HCT116 (cell line): Measurements from ENCODE around the gene SLC39A1. TPM values are rescaled to one million over a fixed set of nuclear protein-coding genes. Genes with fewer than 3 reads are reported as not detected.

Source experiments
- ATAC-seq: fragments of 200-7000 bp; cut with Tn5 transposase; 2 replicates; pipeline ENCODE4 v1.9.1; 2020; ENCODE audit warnings: mild to moderate bottlenecking, moderate library complexity
- BruUV-seq: library from RNA; stranded (reverse); fragments of 400-500 nt; replicated peaks from 2 replicates; lab custom pipeline; 2021; lab: Mats Ljungman, UMichigan
- CTCF ChIA-PET: fragments of 300-600 bp; sonication (Branson Sonifier 250); formaldehyde crosslinking; loops from one replicate; lab custom pipeline; 2021; ENCODE audit warnings: antibody characterized with exemption; lab: Charles Lee
- POLR2A ChIA-PET: fragments of 300-600, 350-600 bp; sonication (Branson Sonifier 250); formaldehyde crosslinking; loops from one replicate; lab custom pipeline; 2021; ENCODE audit warnings: antibody characterized with exemption; lab: Charles Lee
- RAD21 ChIA-PET, 2 experiments: fragments of 300-600 bp; sonication (Branson Sonifier 250); formaldehyde crosslinking; loops; one replicate each; lab custom pipeline; 2023; ENCODE audit warnings: low total read pairs in 2 of 2; ENCODE audit not compliant: uncharacterized antibody in 2 of 2, unreplicated experiment in 2 of 2, low non-redundant PET in 1 of 2; lab: Charles Lee
- DNase-seq: peaks from one replicate; pipeline ENCODE4 v3.0.0-alpha.2; 2010; ENCODE audit warnings: low read depth, low spot score
- H2AFZ ChIP-seq: fragments of 200-600 bp; shearing (Covaris generic), sonication (generic); 2 replicates; pipeline ENCODE4 v1.6.1; 2017; ENCODE audit warnings: low read depth, mixed run types, mixed read lengths, antibody characterized with exemption, low read length; ENCODE audit not compliant: poor library complexity, severe bottlenecking
- H3K27ac ChIP-seq: 2 replicates; pipeline ENCODE4 v1.5.1; 2012; ENCODE audit warnings: low read depth, low read length
- H3K27me3 ChIP-seq: fragments of 200-600 bp; sonication (generic); 2 replicates; pipeline ENCODE4 v1.6.1; 2016; ENCODE audit warnings: mixed run types, low read length, mixed read lengths; ENCODE audit not compliant: insufficient read depth
- H3K36me3 ChIP-seq, 2 experiments: fragments of 200-500 bp in 1 of 2; fragments of 200-600 bp in 1 of 2; sonication (Bioruptor generic) in 1 of 2; sonication (generic) in 1 of 2; 2 replicates each; pipeline versions ENCODE4 v1.5.1 to v1.6.1; 2014 to 2016; ENCODE audit warnings: low read length in 2 of 2, inconsistent platforms in 1 of 2, mixed read lengths in 1 of 2, mixed run types in 1 of 2; ENCODE audit not compliant: insufficient read depth in 2 of 2, control insufficient read depth in 1 of 2
- H3K4me1 ChIP-seq, 2 experiments: fragments of 200-600 bp in 1 of 2; sonication (generic) in 1 of 2; 2 replicates each; pipeline versions ENCODE4 v1.5.1 to v1.6.1; 2012 to 2017; ENCODE audit warnings: low read length in 2 of 2, inconsistent platforms in 1 of 2, mild to moderate bottlenecking in 1 of 2, mixed read lengths in 1 of 2, mixed run types in 1 of 2, moderate library complexity in 1 of 2; ENCODE audit not compliant: insufficient read depth in 2 of 2, control insufficient read depth in 1 of 2
- H3K4me2 ChIP-seq: fragments of 200-600 bp; sonication (generic); 2 replicates; pipeline ENCODE4 v1.6.1; 2017; ENCODE audit warnings: mixed run types, low read length, mixed read lengths
- H3K4me3 ChIP-seq, 2 experiments: fragments of 200-600 bp in 1 of 2; sonication (generic) in 1 of 2; replicated peaks in 1 of 2; 2 replicates each; pipeline ENCODE4 v1.5.1; 2011 to 2016; ENCODE audit warnings: low read length in 2 of 2, control low read depth in 1 of 2, low read depth in 1 of 2, mild to moderate bottlenecking in 1 of 2, mixed read lengths in 1 of 2, mixed run types in 1 of 2
- H3K79me2 ChIP-seq: fragments of 200-600 bp; sonication (generic); 2 replicates; pipeline ENCODE4 v1.6.1; 2017; ENCODE audit warnings: mild to moderate bottlenecking, mixed run types, low read length, moderate library complexity, mixed read lengths; ENCODE audit not compliant: insufficient read depth
- H3K9ac ChIP-seq: fragments of 200-600 bp; sonication (generic); 2 replicates; pipeline ENCODE4 v1.6.1; 2016; ENCODE audit warnings: low read length, mixed read lengths
- H3K9me2 ChIP-seq: fragments of 200-600 bp; sonication (generic), shearing (Covaris generic); 2 replicates; pipeline ENCODE4 v1.6.1; 2017; ENCODE audit warnings: mixed run types, mild to moderate bottlenecking, moderate library complexity; ENCODE audit not compliant: insufficient read depth
- H3K9me3 ChIP-seq, 2 experiments: fragments of 200-500 bp in 1 of 2; fragments of 200-600 bp in 1 of 2; sonication (Bioruptor generic) in 1 of 2; sonication (generic) in 1 of 2; 2 replicates each; pipeline ENCODE4 v1.6.1; 2014 to 2017; ENCODE audit warnings: low read length in 2 of 2, mixed read lengths in 2 of 2, inconsistent platforms in 1 of 2, low read depth in 1 of 2, mild to moderate bottlenecking in 1 of 2, mixed run types in 1 of 2, moderate library complexity in 1 of 2; ENCODE audit not compliant: control insufficient read depth in 1 of 2, insufficient read depth in 1 of 2
- H4K20me1 ChIP-seq: fragments of 200-600 bp; sonication (generic), shearing (Covaris generic); 2 replicates; pipeline ENCODE4 v1.6.1; 2017; ENCODE audit warnings: mixed run types, mild to moderate bottlenecking, moderate library complexity; ENCODE audit not compliant: insufficient read depth
- CEBPB ChIP-seq: IDR thresholded peaks from 2 replicates; pipeline ENCODE4 v1.6.1; 2012; ENCODE audit warnings: low read depth
- ELF1 ChIP-seq: IDR thresholded peaks from 2 replicates; pipeline ENCODE4 v1.6.1; 2012; ENCODE audit warnings: low read depth, borderline replicate concordance
- JUND ChIP-seq: IDR thresholded peaks from 2 replicates; pipeline ENCODE4 v1.6.1; 2012
- POLR2A ChIP-seq: IDR thresholded peaks from 2 replicates; pipeline ENCODE4 v1.7.0; 2011; ENCODE audit warnings: borderline replicate concordance; ENCODE audit not compliant: insufficient read depth, insufficient read length; ENCODE audit errors: extremely low read depth
- RAD21 ChIP-seq: IDR thresholded peaks from 2 replicates; pipeline ENCODE4 v1.6.1; 2012; ENCODE audit warnings: low read depth, mild to moderate bottlenecking
- SIN3A ChIP-seq: IDR thresholded peaks from 2 replicates; pipeline ENCODE4 v1.6.1; 2012; ENCODE audit warnings: low read depth
- SRF ChIP-seq: IDR thresholded peaks from 2 replicates; pipeline ENCODE4 v1.6.1; 2012; ENCODE audit warnings: low read depth
- TCF7L2 ChIP-seq: IDR thresholded peaks from 2 replicates; pipeline ENCODE4 v1.7.0; 2011; ENCODE audit warnings: borderline replicate concordance, inconsistent platforms; ENCODE audit not compliant: insufficient read depth, insufficient read length; ENCODE audit errors: extremely low read depth
- ZFX ChIP-seq: fragments of 450-650 bp; IDR thresholded peaks from 2 replicates; pipeline ENCODE4 v1.6.1; 2017
- intact Hi-C: fragments of 100-400 bp; cut with micrococcal nuclease; formaldehyde crosslinking; loops from 2 replicates; pipeline ENCODE4 v1.10.0; 2022
- total RNA-seq: library from RNA; stranded (reverse); gene quantifications from one replicate; pipeline ENCODE4 v1.2.1, GENCODE V29; 2021; ENCODE audit not compliant: unreplicated experiment
- TF ChIP-seq, protein P1 (sequence below), 3 experiments: fragments of 200-600 bp in 1 of 3; sonication (generic) in 1 of 3; IDR thresholded peaks in 2 of 3; conservative IDR thresholded peaks in 1 of 3; 2 replicates each; pipeline ENCODE4 v1.5.1; 2012 to 2017; ENCODE audit warnings: low read depth in 2 of 3, low read length in 2 of 3, antibody characterized with exemption in 1 of 3, borderline replicate concordance in 1 of 3, control low read depth in 1 of 3, mild to moderate bottlenecking in 1 of 3, mixed read lengths in 1 of 3, mixed run types in 1 of 3, moderate library complexity in 1 of 3; ENCODE audit not compliant: insufficient read depth in 1 of 3
- TF ChIP-seq, protein P2 (sequence below): IDR thresholded peaks from 2 replicates; pipeline ENCODE4 v1.6.1; 2012

SLC39A1 gene
- total RNA-seq, 1 experiment from 2014 or later, result 51.5 TPM

DNA sequence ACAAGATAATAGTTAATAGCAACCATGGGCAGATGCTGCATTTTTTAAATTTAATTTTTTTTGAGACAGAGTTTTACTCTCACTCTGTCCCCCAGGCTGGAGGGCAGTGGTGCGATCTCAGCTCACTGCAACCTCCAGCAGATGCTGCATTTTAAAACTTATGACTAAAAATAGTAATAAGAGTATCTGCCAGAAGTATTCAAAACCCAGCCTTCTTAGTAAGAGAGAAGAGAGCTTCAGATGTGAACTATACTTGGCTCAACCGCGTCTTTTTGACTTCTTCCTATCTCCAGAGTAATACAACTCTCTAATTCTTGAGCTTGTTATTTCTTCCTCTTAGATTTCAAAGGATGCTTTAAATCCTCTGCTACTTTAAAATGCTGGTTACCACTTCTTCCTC is 31.9 kb upstream of the SLC39A1 start:
- Histone ChIP-seq H2AFZ (no peak overlapping the region), H3K79me2 (peaks cover 24% of the 10 kb centered on the region), H3K9me3 (no peaks in the 10 kb centered on the region), H3K9me2 (no peaks in the 10 kb centered on the region), H3K36me3 (peaks cover 15 to 31% of the 10 kb centered on the region in 2 experiments), H3K27ac (no peak overlapping the region)
- no TSS peak for BruUV-seq
- POLR2A ChIA-PET, result interaction anchor here (1.0 kb wide), 1 partner anchor 29 kb away, joined by 3 read pairs; no protein-coding TSS in a partner anchor
- RAD21 ChIA-PET, result no interaction called here
- ATAC-seq, result no peak
- no peak for TF ChIP-seq TCF7L2
- no peak for TF ChIP-seq CEBPB
- TF ChIP-seq, protein P1, sequence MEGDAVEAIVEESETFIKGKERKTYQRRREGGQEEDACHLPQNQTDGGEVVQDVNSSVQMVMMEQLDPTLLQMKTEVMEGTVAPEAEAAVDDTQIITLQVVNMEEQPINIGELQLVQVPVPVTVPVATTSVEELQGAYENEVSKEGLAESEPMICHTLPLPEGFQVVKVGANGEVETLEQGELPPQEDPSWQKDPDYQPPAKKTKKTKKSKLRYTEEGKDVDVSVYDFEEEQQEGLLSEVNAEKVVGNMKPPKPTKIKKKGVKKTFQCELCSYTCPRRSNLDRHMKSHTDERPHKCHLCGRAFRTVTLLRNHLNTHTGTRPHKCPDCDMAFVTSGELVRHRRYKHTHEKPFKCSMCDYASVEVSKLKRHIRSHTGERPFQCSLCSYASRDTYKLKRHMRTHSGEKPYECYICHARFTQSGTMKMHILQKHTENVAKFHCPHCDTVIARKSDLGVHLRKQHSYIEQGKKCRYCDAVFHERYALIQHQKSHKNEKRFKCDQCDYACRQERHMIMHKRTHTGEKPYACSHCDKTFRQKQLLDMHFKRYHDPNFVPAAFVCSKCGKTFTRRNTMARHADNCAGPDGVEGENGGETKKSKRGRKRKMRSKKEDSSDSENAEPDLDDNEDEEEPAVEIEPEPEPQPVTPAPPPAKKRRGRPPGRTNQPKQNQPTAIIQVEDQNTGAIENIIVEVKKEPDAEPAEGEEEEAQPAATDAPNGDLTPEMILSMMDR (IDR thresholded peaks at IDR 0.05 in 2 of 3, conservative IDR thresholded peaks at IDR 0.05 in 1 of 3; ENCODE audit: borderline replicate concordance in 1 of 3, insufficient read depth in 1 of 3, low read depth in 2 of 3, low read length in 2 of 3), result no peak
- no peak for TF ChIP-seq ZFX
- TF ChIP-seq ELF1, result no peak
- TF ChIP-seq, protein P2, sequence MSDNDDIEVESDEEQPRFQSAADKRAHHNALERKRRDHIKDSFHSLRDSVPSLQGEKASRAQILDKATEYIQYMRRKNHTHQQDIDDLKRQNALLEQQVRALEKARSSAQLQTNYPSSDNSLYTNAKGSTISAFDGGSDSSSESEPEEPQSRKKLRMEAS, result no peak
- TF ChIP-seq POLR2A, result no peak
- no peak for TF ChIP-seq SIN3A
- TF ChIP-seq RAD21, result no peak
- no peak for TF ChIP-seq SRF
- TF ChIP-seq JUND, result no peak
- TF ChIP-seq, all 23 proteins: peak for 0
- Histone ChIP-seq H3K4me1 (peaks cover 0 to 14% of the 10 kb centered on the region in 2 experiments; a peak in 3 of 4 replicates), H3K9ac (no peak overlapping the region), H3K4me2 (no peak overlapping the region), H3K4me3 (no peak overlapping the region), H3K27me3 (no peaks in the 10 kb centered on the region), H4K20me1 (peaks cover 11% of the 10 kb centered on the region; the same call in 1 of the 2 replicates)
- no peak for DNase-seq
- intact Hi-C loops, result no loop called here
- CTCF ChIA-PET, result no interaction called here
